Measurements from ENCODE around the gene CDHR5.

Gene CDHR5

GRCh38 chr11:643849-644738 lies 19.3 kb upstream of the CDHR5 start:
- DNase-seq: no peak

- no peak for DNase-seq
These were observed 18.6 kb upstream of the CDHR5 start for GRCh38 chr11:643366-643765.

GRCh38 chr11:641806-642370 lies 17.1 kb upstream of the CDHR5 start:
- DNase-seq: no peak

GRCh38 chr11:640021-640706 lies 15.4 kb upstream of the CDHR5 start:
- no peak for DNase-seq

- DNase-seq: no peak
These were observed 14.7 kb upstream of the CDHR5 start for GRCh38 chr11:639332-639955.

- no peak for DNase-seq
These were observed 14.0 kb upstream of the CDHR5 start for GRCh38 chr11:638631-639331.

- DNase-seq: no peak
These were observed 13.1 kb upstream of the CDHR5 start for GRCh38 chr11:637593-638521.

- no peak for DNase-seq
These were observed 12.5 kb upstream of the CDHR5 start for GRCh38 chr11:637333-637592.

GRCh38 chr11:636511-637332 lies 12.0 kb upstream of the CDHR5 start, which contains the start of gene DRD4:
TSS of gene DRD4 (plus strand) at chr11:637269. CDS start at chr11:637305, 36 bp downstream.
- no peak for DNase-seq

- DNase-seq: no peak
These were observed 11.3 kb upstream of the CDHR5 start for GRCh38 chr11:635945-636510.

- no peak for DNase-seq
These were observed 6.1 kb upstream of the CDHR5 start for GRCh38 chr11:630871-631270.

GRCh38 chr11:629237-629583 lies 4.5 kb upstream of the CDHR5 start:
- DNase-seq: no peak

GRCh38 chr11:628056-628455 lies 3.3 kb upstream of the CDHR5 start:
- DNase-seq: no peak

- no peak for DNase-seq
These were observed 2.5 kb upstream of the CDHR5 start for GRCh38 chr11:627308-627576.

GRCh38 chr11:626475-627307 lies 1.9 kb upstream of the CDHR5 start, which contains the start of gene SCT:
TSS of gene SCT (minus strand) at chr11:627181. CDS start at chr11:627143, 38 bp downstream.
- no peak for DNase-seq

- DNase-seq: no peak
These were observed 997 bp upstream of the CDHR5 start for GRCh38 chr11:625636-626268.

GRCh38 chr11:623999-624704 lies 603 bp downstream of the CDHR5 start:
- no peak for DNase-seq

GRCh38 chr11:623349-623869 lies 1.3 kb downstream of the CDHR5 start:
- DNase-seq: no peak

Data from HCEC 1CT (cell line).